GM23338 (cell line): Measurements from ENCODE around the gene GNPTG. TPM values are rescaled to one million over a fixed set of nuclear protein-coding genes. Genes with fewer than 3 reads are reported as not detected.
A peak's percentile ranks its signal among the peaks of the same experiment; 100 is the strongest.

Experiments used
- ATAC-seq: fragments of 200-7000 bp; cut with Tn5 transposase; 3 replicates; pipeline ENCODE4 v1.9.1; 2020
- DNase-seq: peaks from one replicate; pipeline ENCODE4 v3.0.0-alpha.2; 2015; ENCODE audit warnings: low spot score
- H2AFZ ChIP-seq: fragments of 200-600 bp; sonication (generic); 2 replicates; pipeline ENCODE4 v1.8.0; 2016; ENCODE audit warnings: antibody characterized with exemption, mild to moderate bottlenecking, moderate library complexity
- H3F3A ChIP-seq: fragments of 200-600 bp; sonication (generic); replicated peaks from 2 replicates; pipeline ENCODE4 v1.8.0; 2017; ENCODE audit warnings: antibody characterized with exemption, mixed run types, low read depth
- H3K27ac ChIP-seq: fragments of 200-600 bp; sonication (generic); 2 replicates; pipeline ENCODE4 v1.6.1; 2016; ENCODE audit warnings: low read depth
- H3K27me3 ChIP-seq: fragments of 200-600 bp; sonication (generic); 2 replicates; pipeline ENCODE4 v1.8.0; 2016; ENCODE audit warnings: mild to moderate bottlenecking, mixed run types, moderate library complexity; ENCODE audit not compliant: insufficient read depth
- H3K36me3 ChIP-seq: fragments of 200-600 bp; sonication (generic); 2 replicates; pipeline ENCODE4 v1.8.0; 2016; ENCODE audit warnings: mild to moderate bottlenecking; ENCODE audit not compliant: insufficient read depth
- H3K4me1 ChIP-seq: fragments of 200-600 bp; sonication (generic); 2 replicates; pipeline ENCODE4 v1.8.0; 2016; ENCODE audit warnings: mild to moderate bottlenecking, moderate library complexity; ENCODE audit not compliant: insufficient read depth
- H3K4me2 ChIP-seq: fragments of 200-600 bp; sonication (generic); 2 replicates; pipeline ENCODE4 v1.7.1; 2017; ENCODE audit warnings: mixed run types
- H3K4me3 ChIP-seq: fragments of 200-600 bp; sonication (generic); 2 replicates; pipeline ENCODE4 v1.6.1; 2016; ENCODE audit warnings: mixed run types
- H3K79me2 ChIP-seq: fragments of 200-600 bp; sonication (generic); replicated peaks from 2 replicates; pipeline ENCODE4 v1.8.0; 2017; ENCODE audit warnings: mild to moderate bottlenecking; ENCODE audit not compliant: insufficient read depth
- H3K9me2 ChIP-seq: fragments of 200-600 bp; sonication (generic); 2 replicates; pipeline ENCODE4 v1.8.0; 2017; ENCODE audit not compliant: insufficient read depth
- H4K20me1 ChIP-seq: fragments of 200-600 bp; sonication (generic); replicated peaks from 2 replicates; pipeline ENCODE4 v1.8.0; 2017; ENCODE audit warnings: mild to moderate bottlenecking; ENCODE audit not compliant: insufficient read depth
- H3K27ac Mint-ChIP-seq: 2 replicates; pipeline ENCODE4 v1.8.0; 2020; ENCODE audit warnings: inconsistent platforms, mild to moderate bottlenecking, moderate library complexity, mixed read lengths
- H3K27me3 Mint-ChIP-seq: 3 replicates; pipeline ENCODE4 v1.8.0; 2022; ENCODE audit warnings: low read depth, mild to moderate bottlenecking, moderate library complexity, mixed read lengths, inconsistent platforms; ENCODE audit not compliant: insufficient read depth, poor library complexity
- H3K36me3 Mint-ChIP-seq: 3 replicates; pipeline ENCODE4 v1.8.0; 2021; ENCODE audit warnings: low read depth, mild to moderate bottlenecking, inconsistent platforms, moderate library complexity, mixed read lengths
- H3K4me1 Mint-ChIP-seq: 3 replicates; pipeline ENCODE4 v1.8.0; 2020; ENCODE audit warnings: mild to moderate bottlenecking, inconsistent platforms, mixed read lengths
- H3K4me3 Mint-ChIP-seq: 3 replicates; pipeline ENCODE4 v1.8.0; 2021; ENCODE audit warnings: moderate library complexity, mild to moderate bottlenecking, inconsistent platforms, mixed read lengths
- H3K9me3 Mint-ChIP-seq: 3 replicates; pipeline ENCODE4 v1.8.0; 2020; ENCODE audit warnings: moderate library complexity, mild to moderate bottlenecking, inconsistent platforms, mixed read lengths
- CREB1 ChIP-seq: fragments of 250-450 bp; sonication (Bioruptor Pico); IDR thresholded peaks from 2 replicates; pipeline ENCODE4 v1.5.0; 2020; ENCODE audit warnings: low read depth, mild to moderate bottlenecking, moderate library complexity
- EZH2 ChIP-seq: fragments of 200-600 bp; sonication (generic); IDR thresholded peaks from one replicate; pipeline ENCODE4 v1.8.0; 2017; ENCODE audit warnings: antibody characterized with exemption, mild to moderate bottlenecking, low read depth; ENCODE audit not compliant: unreplicated experiment
- EZH2phosphoT487 ChIP-seq: fragments of 200-600 bp; sonication (generic); IDR thresholded peaks from one replicate; pipeline ENCODE4 v1.8.1; 2018; ENCODE audit warnings: antibody characterized with exemption; ENCODE audit not compliant: unreplicated experiment
- JUNB ChIP-seq: IDR thresholded peaks from one replicate; pipeline ENCODE4 v1.6.1; 2016; ENCODE audit warnings: antibody characterized with exemption; ENCODE audit not compliant: unreplicated experiment
- NANOG ChIP-seq: IDR thresholded peaks from 2 replicates; pipeline ENCODE4 v1.6.1; 2016; ENCODE audit warnings: antibody characterized with exemption, borderline replicate concordance
- POLR2AphosphoS5 ChIP-seq: IDR thresholded peaks from 2 replicates; pipeline ENCODE4 v1.6.1; 2016; ENCODE audit warnings: antibody characterized with exemption, low read depth
- STAT1 ChIP-seq: IDR thresholded peaks from one replicate; pipeline ENCODE4 v1.6.1; 2016; ENCODE audit warnings: antibody characterized with exemption; ENCODE audit not compliant: unreplicated experiment
- ZNF114 ChIP-seq: fragments of 250-450 bp; sonication (Bioruptor Pico); IDR thresholded peaks from 2 replicates; pipeline ENCODE4 v1.5.0; 2020; ENCODE audit warnings: mild to moderate bottlenecking, moderate library complexity
- ZNF331 ChIP-seq: fragments of 250-450 bp; sonication (Bioruptor Pico); IDR thresholded peaks from 2 replicates; pipeline ENCODE4 v1.5.0; 2020; ENCODE audit warnings: low read depth, mild to moderate bottlenecking, moderate library complexity
- polyA plus RNA-seq: library from polyadenylated mRNA; unstranded; fragments of >200 nt; fragmentation: Nextera tagmentation; extraction: Ambion mirVana; gene quantifications from 2 replicates; pipeline ENCODE4 v1.2.1, GENCODE V29; 2016
- total RNA-seq: library from RNA; depleted of rRNA; stranded (reverse); fragments of >200 nt; shearing (Covaris generic); gene quantifications from 2 replicates; pipeline ENCODE4 v1.2.3, GENCODE V29; 2014
- TF ChIP-seq, protein P1 (sequence below): IDR thresholded peaks from one replicate; pipeline ENCODE4 v1.6.1; 2018; ENCODE audit warnings: antibody characterized with exemption; ENCODE audit not compliant: unreplicated experiment
- TF ChIP-seq, protein P2 (sequence below): IDR thresholded peaks from 2 replicates; pipeline ENCODE4 v1.6.1; 2016; ENCODE audit warnings: antibody characterized with exemption
- TF ChIP-seq, protein P3 (sequence below): fragments of 250-450 bp; sonication (Bioruptor Pico); IDR thresholded peaks from 2 replicates; pipeline ENCODE4 v1.5.0; 2020; ENCODE audit warnings: mild to moderate bottlenecking, moderate library complexity
- TF ChIP-seq, protein P4 (sequence below), 2 experiments: fragments of 200-600 bp in 1 of 2; sonication (generic) in 1 of 2; conservative IDR thresholded peaks; 2 replicates each; pipeline versions ENCODE4 v1.5.1 to v1.6.1; 2016 to 2017; ENCODE audit warnings: antibody characterized with exemption in 2 of 2, low read depth in 2 of 2, mild to moderate bottlenecking in 2 of 2, moderate library complexity in 1 of 2

GNPTG gene
- total and polyA plus RNA-seq, 2 experiments from 2014 or later: 23.3 to 41.0 TPM

DNA sequence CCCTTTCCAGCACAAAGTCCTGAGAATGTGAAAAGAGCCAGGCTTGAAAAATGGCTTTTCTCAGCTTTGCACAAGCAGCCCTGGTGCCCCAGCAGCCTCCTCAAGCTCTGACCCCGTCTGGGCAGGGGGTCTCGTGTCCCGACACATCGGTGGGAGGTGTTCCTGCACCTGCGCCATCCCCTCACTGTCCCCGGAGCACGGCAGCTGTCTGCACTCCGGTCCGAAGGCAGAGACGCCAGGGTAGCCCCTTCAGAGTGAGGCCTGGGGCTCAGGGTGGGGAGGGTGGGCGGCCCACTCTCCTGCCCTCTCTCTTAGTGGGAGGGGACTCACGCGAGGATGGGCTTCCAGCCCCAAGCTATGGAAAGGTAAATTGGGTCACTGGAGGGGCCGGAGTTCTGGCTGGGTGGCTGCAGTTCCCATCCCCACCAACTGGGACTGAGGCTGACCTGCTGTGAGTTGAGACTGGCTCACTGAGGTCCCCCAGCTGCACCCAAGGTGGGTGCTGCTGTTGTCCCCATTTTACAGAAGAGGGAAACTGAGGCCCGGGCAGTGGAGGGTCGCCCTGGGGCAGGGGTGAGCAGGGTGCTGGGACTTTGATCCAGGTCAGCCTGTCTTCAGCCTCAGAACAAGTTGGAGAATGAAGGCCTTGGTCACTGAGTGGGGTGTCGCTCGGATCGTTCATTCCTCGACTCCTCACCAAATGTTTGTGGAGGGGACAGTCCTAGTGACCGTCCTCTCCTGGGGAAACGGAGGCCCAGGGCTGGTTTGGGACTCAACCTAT, 20.6 kb upstream of the GNPTG start:
- H3K27ac ChIP-seq: peak overlapping the region; percentile 75; the same call in 1 of the 2 replicates
- H4K20me1 ChIP-seq: no peaks in the 10 kb centered on the region; the same call in 1 of the 2 replicates
- peak overlapping the region; percentile 76 for H3K4me3 Mint-ChIP-seq
- no peaks in the 10 kb centered on the region for H3K36me3 ChIP-seq
- peak overlapping the region; percentile 72 for H3K4me3 ChIP-seq
- no peak for ATAC-seq
- H3K4me1 Mint-ChIP-seq: peaks cover 17% of the 10 kb centered on the region
- H3K79me2 ChIP-seq: no peaks in the 10 kb centered on the region
- no peak overlapping the region for H2AFZ ChIP-seq
- 0 out of 2 replicates have a peak, but pooled peaks cover 5% of the 10 kb centered on the region for H3F3A ChIP-seq
- H3K9me2 ChIP-seq: no peaks in the 10 kb centered on the region
- H3K36me3 Mint-ChIP-seq: no peaks in the 10 kb centered on the region; the same call in 2 of the 3 replicates
- peaks cover 10% of the 10 kb centered on the region for H3K4me1 ChIP-seq
- H3K9me3 Mint-ChIP-seq: no peaks in the 10 kb centered on the region
- DNase-seq: no peak
- peaks cover 34% of the 10 kb centered on the region for H3K27me3 Mint-ChIP-seq
- peak overlapping the region; percentile 95 for H3K4me2 ChIP-seq
- H3K27me3 ChIP-seq: peaks cover 36% of the 10 kb centered on the region
- H3K27ac Mint-ChIP-seq: peak overlapping the region; percentile 90
- no peak for TF ChIP-seq EZH2phosphoT487
- no peak for TF ChIP-seq JUNB
- TF ChIP-seq, protein P1, sequence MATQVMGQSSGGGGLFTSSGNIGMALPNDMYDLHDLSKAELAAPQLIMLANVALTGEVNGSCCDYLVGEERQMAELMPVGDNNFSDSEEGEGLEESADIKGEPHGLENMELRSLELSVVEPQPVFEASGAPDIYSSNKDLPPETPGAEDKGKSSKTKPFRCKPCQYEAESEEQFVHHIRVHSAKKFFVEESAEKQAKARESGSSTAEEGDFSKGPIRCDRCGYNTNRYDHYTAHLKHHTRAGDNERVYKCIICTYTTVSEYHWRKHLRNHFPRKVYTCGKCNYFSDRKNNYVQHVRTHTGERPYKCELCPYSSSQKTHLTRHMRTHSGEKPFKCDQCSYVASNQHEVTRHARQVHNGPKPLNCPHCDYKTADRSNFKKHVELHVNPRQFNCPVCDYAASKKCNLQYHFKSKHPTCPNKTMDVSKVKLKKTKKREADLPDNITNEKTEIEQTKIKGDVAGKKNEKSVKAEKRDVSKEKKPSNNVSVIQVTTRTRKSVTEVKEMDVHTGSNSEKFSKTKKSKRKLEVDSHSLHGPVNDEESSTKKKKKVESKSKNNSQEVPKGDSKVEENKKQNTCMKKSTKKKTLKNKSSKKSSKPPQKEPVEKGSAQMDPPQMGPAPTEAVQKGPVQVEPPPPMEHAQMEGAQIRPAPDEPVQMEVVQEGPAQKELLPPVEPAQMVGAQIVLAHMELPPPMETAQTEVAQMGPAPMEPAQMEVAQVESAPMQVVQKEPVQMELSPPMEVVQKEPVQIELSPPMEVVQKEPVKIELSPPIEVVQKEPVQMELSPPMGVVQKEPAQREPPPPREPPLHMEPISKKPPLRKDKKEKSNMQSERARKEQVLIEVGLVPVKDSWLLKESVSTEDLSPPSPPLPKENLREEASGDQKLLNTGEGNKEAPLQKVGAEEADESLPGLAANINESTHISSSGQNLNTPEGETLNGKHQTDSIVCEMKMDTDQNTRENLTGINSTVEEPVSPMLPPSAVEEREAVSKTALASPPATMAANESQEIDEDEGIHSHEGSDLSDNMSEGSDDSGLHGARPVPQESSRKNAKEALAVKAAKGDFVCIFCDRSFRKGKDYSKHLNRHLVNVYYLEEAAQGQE: no peak
- TF ChIP-seq POLR2AphosphoS5: no peak
- no peak for TF ChIP-seq EZH2
- TF ChIP-seq, protein P2, sequence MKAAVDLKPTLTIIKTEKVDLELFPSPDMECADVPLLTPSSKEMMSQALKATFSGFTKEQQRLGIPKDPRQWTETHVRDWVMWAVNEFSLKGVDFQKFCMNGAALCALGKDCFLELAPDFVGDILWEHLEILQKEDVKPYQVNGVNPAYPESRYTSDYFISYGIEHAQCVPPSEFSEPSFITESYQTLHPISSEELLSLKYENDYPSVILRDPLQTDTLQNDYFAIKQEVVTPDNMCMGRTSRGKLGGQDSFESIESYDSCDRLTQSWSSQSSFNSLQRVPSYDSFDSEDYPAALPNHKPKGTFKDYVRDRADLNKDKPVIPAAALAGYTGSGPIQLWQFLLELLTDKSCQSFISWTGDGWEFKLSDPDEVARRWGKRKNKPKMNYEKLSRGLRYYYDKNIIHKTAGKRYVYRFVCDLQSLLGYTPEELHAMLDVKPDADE: no peak
- TF ChIP-seq STAT1: no peak
- no peak for TF ChIP-seq ZNF114 (CRISPR knock-in tag)
- TF ChIP-seq, protein P3, sequence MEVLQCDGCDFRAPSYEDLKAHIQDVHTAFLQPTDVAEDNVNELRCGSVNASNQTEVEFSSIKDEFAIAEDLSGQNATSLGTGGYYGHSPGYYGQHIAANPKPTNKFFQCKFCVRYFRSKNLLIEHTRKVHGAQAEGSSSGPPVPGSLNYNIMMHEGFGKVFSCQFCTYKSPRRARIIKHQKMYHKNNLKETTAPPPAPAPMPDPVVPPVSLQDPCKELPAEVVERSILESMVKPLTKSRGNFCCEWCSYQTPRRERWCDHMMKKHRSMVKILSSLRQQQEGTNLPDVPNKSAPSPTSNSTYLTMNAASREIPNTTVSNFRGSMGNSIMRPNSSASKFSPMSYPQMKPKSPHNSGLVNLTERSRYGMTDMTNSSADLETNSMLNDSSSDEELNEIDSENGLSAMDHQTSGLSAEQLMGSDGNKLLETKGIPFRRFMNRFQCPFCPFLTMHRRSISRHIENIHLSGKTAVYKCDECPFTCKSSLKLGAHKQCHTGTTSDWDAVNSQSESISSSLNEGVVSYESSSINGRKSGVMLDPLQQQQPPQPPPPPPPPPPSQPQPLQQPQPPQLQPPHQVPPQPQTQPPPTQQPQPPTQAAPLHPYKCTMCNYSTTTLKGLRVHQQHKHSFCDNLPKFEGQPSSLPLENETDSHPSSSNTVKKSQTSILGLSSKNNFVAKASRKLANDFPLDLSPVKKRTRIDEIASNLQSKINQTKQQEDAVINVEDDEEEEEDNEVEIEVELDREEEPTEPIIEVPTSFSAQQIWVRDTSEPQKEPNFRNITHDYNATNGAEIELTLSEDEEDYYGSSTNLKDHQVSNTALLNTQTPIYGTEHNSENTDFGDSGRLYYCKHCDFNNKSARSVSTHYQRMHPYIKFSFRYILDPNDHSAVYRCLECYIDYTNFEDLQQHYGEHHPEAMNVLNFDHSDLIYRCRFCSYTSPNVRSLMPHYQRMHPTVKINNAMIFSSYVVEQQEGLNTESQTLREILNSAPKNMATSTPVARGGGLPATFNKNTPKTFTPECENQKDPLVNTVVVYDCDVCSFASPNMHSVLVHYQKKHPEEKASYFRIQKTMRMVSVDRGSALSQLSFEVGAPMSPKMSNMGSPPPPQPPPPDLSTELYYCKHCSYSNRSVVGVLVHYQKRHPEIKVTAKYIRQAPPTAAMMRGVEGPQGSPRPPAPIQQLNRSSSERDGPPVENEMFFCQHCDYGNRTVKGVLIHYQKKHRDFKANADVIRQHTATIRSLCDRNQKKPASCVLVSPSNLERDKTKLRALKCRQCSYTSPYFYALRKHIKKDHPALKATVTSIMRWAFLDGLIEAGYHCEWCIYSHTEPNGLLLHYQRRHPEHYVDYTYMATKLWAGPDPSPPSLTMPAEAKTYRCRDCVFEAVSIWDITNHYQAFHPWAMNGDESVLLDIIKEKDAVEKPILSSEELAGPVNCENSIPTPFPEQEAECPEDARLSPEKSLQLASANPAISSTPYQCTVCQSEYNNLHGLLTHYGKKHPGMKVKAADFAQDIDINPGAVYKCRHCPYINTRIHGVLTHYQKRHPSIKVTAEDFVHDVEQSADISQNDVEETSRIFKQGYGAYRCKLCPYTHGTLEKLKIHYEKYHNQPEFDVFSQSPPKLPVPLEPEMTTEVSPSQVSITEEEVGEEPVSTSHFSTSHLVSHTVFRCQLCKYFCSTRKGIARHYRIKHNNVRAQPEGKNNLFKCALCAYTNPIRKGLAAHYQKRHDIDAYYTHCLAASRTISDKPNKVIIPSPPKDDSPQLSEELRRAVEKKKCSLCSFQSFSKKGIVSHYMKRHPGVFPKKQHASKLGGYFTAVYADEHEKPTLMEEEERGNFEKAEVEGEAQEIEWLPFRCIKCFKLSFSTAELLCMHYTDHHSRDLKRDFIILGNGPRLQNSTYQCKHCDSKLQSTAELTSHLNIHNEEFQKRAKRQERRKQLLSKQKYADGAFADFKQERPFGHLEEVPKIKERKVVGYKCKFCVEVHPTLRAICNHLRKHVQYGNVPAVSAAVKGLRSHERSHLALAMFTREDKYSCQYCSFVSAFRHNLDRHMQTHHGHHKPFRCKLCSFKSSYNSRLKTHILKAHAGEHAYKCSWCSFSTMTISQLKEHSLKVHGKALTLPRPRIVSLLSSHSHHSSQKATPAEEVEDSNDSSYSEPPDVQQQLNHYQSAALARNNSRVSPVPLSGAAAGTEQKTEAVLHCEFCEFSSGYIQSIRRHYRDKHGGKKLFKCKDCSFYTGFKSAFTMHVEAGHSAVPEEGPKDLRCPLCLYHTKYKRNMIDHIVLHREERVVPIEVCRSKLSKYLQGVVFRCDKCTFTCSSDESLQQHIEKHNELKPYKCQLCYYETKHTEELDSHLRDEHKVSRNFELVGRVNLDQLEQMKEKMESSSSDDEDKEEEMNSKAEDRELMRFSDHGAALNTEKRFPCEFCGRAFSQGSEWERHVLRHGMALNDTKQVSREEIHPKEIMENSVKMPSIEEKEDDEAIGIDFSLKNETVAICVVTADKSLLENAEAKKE (CRISPR knock-in tag): no peak
- no peak for TF ChIP-seq ZNF331 (CRISPR knock-in tag)
- TF ChIP-seq CREB1 (CRISPR knock-in tag): no peak
- no peak for TF ChIP-seq NANOG
- TF ChIP-seq, protein P4, sequence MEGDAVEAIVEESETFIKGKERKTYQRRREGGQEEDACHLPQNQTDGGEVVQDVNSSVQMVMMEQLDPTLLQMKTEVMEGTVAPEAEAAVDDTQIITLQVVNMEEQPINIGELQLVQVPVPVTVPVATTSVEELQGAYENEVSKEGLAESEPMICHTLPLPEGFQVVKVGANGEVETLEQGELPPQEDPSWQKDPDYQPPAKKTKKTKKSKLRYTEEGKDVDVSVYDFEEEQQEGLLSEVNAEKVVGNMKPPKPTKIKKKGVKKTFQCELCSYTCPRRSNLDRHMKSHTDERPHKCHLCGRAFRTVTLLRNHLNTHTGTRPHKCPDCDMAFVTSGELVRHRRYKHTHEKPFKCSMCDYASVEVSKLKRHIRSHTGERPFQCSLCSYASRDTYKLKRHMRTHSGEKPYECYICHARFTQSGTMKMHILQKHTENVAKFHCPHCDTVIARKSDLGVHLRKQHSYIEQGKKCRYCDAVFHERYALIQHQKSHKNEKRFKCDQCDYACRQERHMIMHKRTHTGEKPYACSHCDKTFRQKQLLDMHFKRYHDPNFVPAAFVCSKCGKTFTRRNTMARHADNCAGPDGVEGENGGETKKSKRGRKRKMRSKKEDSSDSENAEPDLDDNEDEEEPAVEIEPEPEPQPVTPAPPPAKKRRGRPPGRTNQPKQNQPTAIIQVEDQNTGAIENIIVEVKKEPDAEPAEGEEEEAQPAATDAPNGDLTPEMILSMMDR (conservative IDR thresholded peaks at IDR 0.05; ENCODE audit: low read depth in 2 of 2): no peak
